Astrocyte of the spinal cord (primary cell): ENCODE data around the gene SAG.

Experiments used
- DNase-seq: peaks from one replicate; pipeline ENCODE4 v3.0.0; 2011; ENCODE audit warnings: low read depth, low spot score
- H3K4me3 ChIP-seq: 2 replicates; pipeline ENCODE4 v1.5.1; 2011; ENCODE audit warnings: low read depth, mild to moderate bottlenecking, low read length, moderate library complexity
- in situ Hi-C: cut with HindIII; loops from 2 replicates; pipeline ENCODE4 v1.10.0; 2017; ENCODE audit warnings: low sequenced_read_pairs
- TF ChIP-seq, protein P1 (sequence below): IDR thresholded peaks from 2 replicates; pipeline ENCODE4 v1.5.1; 2012; ENCODE audit warnings: low read depth, mild to moderate bottlenecking, low read length, inconsistent platforms

SAG gene

DNA sequence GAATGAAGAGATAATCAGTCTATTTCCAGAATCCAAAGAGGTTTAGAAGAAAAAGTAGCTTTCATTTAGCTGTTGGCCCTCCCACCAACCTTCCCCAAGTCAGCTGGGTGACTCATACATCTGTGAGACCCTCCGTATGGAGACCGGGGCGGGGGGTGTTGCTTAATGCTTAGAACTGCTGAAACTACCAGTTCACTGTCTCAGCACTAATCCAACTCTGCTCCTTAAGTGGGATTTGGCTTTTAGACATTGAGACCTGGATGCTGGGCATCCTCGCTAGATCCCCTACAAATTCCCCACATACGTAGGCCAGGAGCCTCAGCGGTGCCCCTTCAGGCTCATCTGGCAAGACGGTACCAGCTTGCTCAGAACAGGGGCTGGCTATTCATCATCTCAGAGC lies at the start of gene SAG:
Gene SAG, plus strand, starts transcription at position 252 of the 400 bp plus-strand sequence. CDS start 1,374 bp downstream, outside the sequence.
- no peak within 1 kb of the TSS for H3K4me3 ChIP-seq
- in situ Hi-C loops, result no loop called here
- no peak for DNase-seq
- TF ChIP-seq, protein P1, sequence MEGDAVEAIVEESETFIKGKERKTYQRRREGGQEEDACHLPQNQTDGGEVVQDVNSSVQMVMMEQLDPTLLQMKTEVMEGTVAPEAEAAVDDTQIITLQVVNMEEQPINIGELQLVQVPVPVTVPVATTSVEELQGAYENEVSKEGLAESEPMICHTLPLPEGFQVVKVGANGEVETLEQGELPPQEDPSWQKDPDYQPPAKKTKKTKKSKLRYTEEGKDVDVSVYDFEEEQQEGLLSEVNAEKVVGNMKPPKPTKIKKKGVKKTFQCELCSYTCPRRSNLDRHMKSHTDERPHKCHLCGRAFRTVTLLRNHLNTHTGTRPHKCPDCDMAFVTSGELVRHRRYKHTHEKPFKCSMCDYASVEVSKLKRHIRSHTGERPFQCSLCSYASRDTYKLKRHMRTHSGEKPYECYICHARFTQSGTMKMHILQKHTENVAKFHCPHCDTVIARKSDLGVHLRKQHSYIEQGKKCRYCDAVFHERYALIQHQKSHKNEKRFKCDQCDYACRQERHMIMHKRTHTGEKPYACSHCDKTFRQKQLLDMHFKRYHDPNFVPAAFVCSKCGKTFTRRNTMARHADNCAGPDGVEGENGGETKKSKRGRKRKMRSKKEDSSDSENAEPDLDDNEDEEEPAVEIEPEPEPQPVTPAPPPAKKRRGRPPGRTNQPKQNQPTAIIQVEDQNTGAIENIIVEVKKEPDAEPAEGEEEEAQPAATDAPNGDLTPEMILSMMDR, result no peak

DNA sequence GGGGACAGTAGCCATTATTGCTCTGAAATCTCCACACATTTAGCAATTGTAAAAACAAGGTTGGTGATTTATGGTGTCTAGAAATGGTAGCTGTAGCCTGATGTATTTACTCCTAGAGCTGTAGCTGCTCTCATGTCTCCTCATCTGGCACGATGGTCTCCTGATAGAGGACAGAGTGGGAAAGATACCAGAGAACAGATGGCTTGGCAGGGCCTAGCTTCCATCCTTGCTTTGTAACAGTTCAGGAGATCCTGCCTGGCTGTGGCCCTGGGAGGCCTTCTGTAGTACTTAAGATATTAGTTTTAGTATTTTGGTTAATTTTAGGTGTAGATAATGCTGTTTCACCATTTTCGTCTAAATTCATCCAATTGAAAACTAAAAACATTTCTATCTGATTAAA lies 49.4 kb upstream of the SAG start:
- no peak for DNase-seq
- TF ChIP-seq, protein P1, result no peak
- in situ Hi-C loops, result no loop called here
- H3K4me3 ChIP-seq, result no peak overlapping the region

DNA sequence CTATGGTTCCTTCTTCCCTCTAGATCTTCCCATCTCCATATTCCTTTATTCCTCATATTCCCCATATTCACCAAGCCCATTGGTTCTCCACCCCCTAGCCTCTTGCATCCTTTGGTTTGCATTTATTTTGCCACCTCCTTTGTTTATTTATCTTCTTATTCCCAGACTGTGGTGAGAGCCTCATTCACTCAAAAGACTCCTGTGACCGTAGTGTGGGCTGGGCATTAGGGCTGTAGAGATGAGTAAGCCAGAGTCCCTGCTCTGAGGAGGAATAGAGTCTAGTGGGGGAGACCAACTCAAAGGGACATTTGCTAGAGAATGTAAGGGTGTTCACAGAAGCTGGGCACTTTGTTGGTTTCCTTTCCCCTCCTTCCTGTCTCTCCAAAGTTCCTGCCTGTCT lies 47.9 kb upstream of the SAG start:
- H3K4me3 ChIP-seq, result no peak overlapping the region
- in situ Hi-C loops, result no loop called here
- TF ChIP-seq, protein P1, result no peak
- peak; percentile 8 for DNase-seq

DNA sequence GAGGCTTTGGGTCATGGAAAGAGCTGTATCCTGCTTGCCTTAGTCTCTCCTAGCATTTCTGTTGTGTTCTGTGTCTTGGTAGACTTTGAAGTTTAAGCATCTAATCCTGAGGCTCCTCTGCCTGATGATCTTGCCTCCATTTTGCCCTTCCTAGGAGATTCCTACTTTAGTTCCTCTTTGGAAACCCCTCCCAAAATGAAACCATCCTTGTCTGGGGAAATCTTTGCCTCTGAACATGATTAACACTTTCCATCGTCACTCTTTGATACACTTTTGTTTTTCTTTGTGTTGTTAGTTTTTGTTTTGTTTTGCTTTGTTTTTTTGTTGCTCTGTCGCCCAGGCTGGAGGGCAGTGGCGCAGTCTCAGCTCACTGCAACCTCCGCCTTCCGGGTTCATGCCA lies 47.0 kb upstream of the SAG start:
- in situ Hi-C loops, result no loop called here
- TF ChIP-seq, protein P1, result no peak
- no peak overlapping the region for H3K4me3 ChIP-seq
- no peak for DNase-seq

DNA sequence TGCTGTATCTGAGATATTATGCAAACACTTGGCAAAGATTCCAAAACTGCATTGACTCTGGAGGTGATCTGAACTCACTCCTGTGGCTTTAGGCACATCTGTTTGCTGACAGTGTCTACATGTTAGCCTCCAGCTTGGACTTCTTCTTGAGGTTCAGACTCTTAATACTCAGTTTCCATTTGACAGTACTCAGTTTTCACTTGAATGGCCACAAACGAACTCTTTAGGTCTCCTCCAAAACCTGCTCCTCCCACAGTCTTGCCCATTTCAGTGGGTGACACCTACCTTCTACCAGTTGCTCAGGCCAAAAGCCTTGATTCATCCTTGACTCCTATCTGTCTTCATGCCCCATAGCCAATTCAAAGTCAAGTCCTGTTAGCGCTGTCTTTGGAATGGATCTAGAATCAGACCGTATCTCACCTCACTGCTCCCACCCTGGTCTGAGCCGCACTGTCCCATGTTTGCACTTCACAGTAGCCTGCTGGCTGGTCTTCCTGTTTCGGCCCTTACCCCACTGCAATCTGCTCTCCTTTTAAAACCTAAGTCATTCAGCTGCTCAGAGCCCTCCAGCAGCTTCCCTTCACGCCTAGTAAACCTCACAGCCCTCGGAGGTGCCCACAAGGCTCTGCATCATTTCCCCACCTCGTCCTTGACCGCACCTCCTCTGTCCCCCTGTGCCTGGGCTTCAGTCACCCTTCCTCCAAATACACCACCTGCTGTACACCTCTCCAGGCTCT lies 45.6 kb upstream of the SAG start:
- in situ Hi-C loops, result no loop called here
- H3K4me3 ChIP-seq, result no peak overlapping the region
- no peak for DNase-seq
- TF ChIP-seq, protein P1, result no peak

DNA sequence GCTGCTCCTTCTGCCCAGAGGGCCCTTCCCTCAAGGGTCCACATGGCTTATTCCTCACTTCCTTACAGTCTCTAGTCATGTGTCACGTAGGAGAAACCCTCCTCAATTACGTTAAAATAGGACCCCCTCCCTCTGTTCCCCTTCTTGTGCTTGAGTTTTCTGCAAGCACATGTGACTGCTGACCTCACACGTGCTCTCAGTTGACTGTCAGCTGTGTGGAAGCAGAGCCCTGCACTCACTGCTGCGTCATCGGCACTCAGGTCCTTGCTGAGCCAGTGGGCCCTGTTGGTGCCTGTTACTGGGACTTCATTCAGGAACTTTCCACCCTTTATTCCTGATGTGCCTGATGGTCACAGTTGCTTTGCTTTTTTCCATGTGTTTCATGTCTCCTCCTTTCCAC lies 45.1 kb upstream of the SAG start:
- H3K4me3 ChIP-seq, result no peak overlapping the region
- no peak for DNase-seq
- in situ Hi-C loops, result no loop called here
- TF ChIP-seq, protein P1, result no peak
